Caki2 (cell line): ENCODE results near the gene EDEM3. TPM values are rescaled to one million over a fixed set of nuclear protein-coding genes. Genes with fewer than 3 reads are reported as not detected.

Experiments
- DNase-seq: peaks from one replicate; pipeline ENCODE4 v3.0.0-alpha.2; 2015; ENCODE audit warnings: low read depth
- in situ Hi-C: cut with HindIII; loops from 2 replicates; pipeline ENCODE4 v1.10.0; 2016; ENCODE audit warnings: low sequenced_read_pairs, low pct_unique_long_range_greater_than_20kb, mixed read lengths
- total RNA-seq: library from RNA; depleted of rRNA; stranded (reverse); fragments of >200 nt; shearing (Covaris generic); gene quantifications from 2 replicates; pipeline ENCODE4 v1.2.3, GENCODE V29; 2014; ENCODE audit warnings: low replicate concordance; rRNA removed

EDEM3 gene
- total RNA-seq, 1 experiment from 2014 or later, result 8.8 TPM

- DNase-seq, result no peak
- in situ Hi-C loops, result no loop called here
Observed at GRCh38 chr1:184655185-184655584, 99.5 kb downstream of the EDEM3 start.

- in situ Hi-C loops, result no loop called here
- no peak for DNase-seq
Observed at GRCh38 chr1:184650177-184650866, 104.3 kb downstream of the EDEM3 start.

GRCh38 chr1:184649451-184649888 lies 105.2 kb downstream of the EDEM3 start:
- no peak for DNase-seq
- in situ Hi-C loops, result no loop called here

- in situ Hi-C loops, result no loop called here
- DNase-seq, result no peak
Observed at GRCh38 chr1:184648856-184649201, 105.8 kb downstream of the EDEM3 start.

GRCh38 chr1:184648160-184648855 lies 106.3 kb downstream of the EDEM3 start:
- DNase-seq, result no peak
- in situ Hi-C loops, result no loop called here

GRCh38 chr1:184647471-184647870 lies 107.2 kb downstream of the EDEM3 start:
- DNase-seq, result no peak
- in situ Hi-C loops, result no loop called here

GRCh38 chr1:184646824-184647223 lies 107.8 kb downstream of the EDEM3 start:
- no peak for DNase-seq

GRCh38 chr1:184646178-184646701 lies 108.4 kb downstream of the EDEM3 start:
- in situ Hi-C loops, result no loop called here
- DNase-seq, result no peak

More at GRCh38 chr1:184646824-184647223, 107.8 kb downstream of the EDEM3 start:
- in situ Hi-C loops, result no loop called here

GRCh38 chr1:184644771-184645170 lies 109.9 kb downstream of the EDEM3 start:
- in situ Hi-C loops, result no loop called here
- DNase-seq, result no peak

- no peak for DNase-seq
- in situ Hi-C loops, result no loop called here
Observed at GRCh38 chr1:184643661-184644060, 111.0 kb downstream of the EDEM3 start.

- in situ Hi-C loops, result no loop called here
Observed at GRCh38 chr1:184641894-184642293, 112.8 kb downstream of the EDEM3 start.

GRCh38 chr1:184640505-184640904 lies 114.2 kb downstream of the EDEM3 start:
- in situ Hi-C loops, result no loop called here

More at GRCh38 chr1:184641894-184642293, 112.8 kb downstream of the EDEM3 start:
- DNase-seq, result no peak

More at GRCh38 chr1:184640505-184640904, 114.2 kb downstream of the EDEM3 start:
- no peak for DNase-seq

Other genes with a start within 250 kb of the EDEM3 start
- gene NIBAN1, start 219.7 kb upstream of the EDEM3 start, total RNA-seq, result 26.5 and 36.6 TPM in 2 replicates